Chondrocyte (in vitro differentiated cells): ENCODE measurements around the gene LOXL1. TPM values are rescaled to one million over a fixed set of nuclear protein-coding genes. Genes with fewer than 3 reads are reported as not detected.

Experiments used
- DNase-seq: peaks from one replicate; pipeline ENCODE4 v3.0.0; 2021; ENCODE audit warnings: mixed read lengths, low spot score
- H3K27ac Mint-ChIP-seq: one replicate; pipeline ENCODE4 v1.8.0; 2021; ENCODE audit warnings: mild to moderate bottlenecking, moderate library complexity, mixed read lengths; ENCODE audit not compliant: unreplicated experiment
- H3K27me3 Mint-ChIP-seq: 2 replicates; pipeline ENCODE4 v1.8.0; 2021; ENCODE audit warnings: low read depth, mixed read lengths
- H3K36me3 Mint-ChIP-seq: 2 replicates; pipeline ENCODE4 v1.8.0; 2021; ENCODE audit warnings: low read depth, mixed read lengths
- H3K4me1 Mint-ChIP-seq: 2 replicates; pipeline ENCODE4 v1.8.0; 2021; ENCODE audit warnings: low read depth, mild to moderate bottlenecking, mixed read lengths
- H3K4me3 Mint-ChIP-seq: one replicate; pipeline ENCODE4 v1.8.0; 2021; ENCODE audit warnings: mild to moderate bottlenecking, moderate library complexity, mixed read lengths; ENCODE audit not compliant: unreplicated experiment
- H3K9me3 Mint-ChIP-seq: 2 replicates; pipeline ENCODE4 v1.8.0; 2021; ENCODE audit warnings: low read depth, mixed read lengths
- total RNA-seq: library from RNA; stranded (reverse); gene quantifications from 3 replicates; pipeline ENCODE4 v1.2.1, GENCODE V29; 2021
- TF ChIP-seq, protein P1 (sequence below): fragments of 200-600 bp; sonication (generic); IDR thresholded peaks from 2 replicates; pipeline ENCODE4 v1.5.0; 2021; ENCODE audit warnings: antibody characterized with exemption, mild to moderate bottlenecking, moderate library complexity

Gene LOXL1
- total RNA-seq, 1 donor from 2014 or later, result 428 TPM

DNA sequence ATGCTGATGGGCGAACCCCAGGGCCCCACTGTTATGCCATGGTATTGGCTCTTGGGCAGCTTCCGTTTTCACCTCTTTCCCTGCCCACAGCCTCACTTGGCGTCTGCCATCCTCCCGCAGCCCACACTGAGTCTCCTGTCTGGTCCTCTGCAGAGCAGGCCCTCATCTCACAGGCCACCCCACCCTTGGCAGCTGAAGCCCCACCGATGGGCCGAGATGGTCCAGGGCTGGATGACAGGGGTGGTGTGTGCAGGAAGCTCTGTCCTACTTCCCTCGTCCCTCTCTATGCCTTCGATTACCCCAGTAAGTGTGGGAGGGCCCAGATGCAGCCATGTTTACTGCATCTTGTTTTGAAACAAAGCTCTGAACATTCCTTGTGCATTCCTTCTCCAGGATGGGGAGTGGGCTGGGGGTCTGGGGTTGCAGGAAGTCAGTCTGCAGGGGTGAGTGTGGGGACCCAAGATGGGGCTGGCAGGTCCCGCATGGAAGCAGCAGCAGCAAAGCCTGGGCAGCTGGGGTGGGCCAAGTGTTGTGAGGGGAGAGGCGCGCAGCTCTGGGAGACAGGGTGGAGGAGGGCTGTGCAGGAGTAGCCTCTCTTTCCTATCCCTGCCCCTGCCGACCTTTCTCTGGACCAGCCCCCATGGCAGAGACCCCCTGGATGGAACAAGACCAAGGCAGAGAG, 32.0 kb upstream of the LOXL1 start:
- Mint-ChIP-seq H3K4me1 (peaks cover 13% of the 10 kb centered on the region), H3K4me3 (no peak overlapping the region), H3K27ac (no peak overlapping the region), H3K36me3 (no peaks in the 10 kb centered on the region), H3K27me3 (peaks cover 17% of the 10 kb centered on the region), H3K9me3 (peaks cover 2% of the 10 kb centered on the region)
- TF ChIP-seq, protein P1, sequence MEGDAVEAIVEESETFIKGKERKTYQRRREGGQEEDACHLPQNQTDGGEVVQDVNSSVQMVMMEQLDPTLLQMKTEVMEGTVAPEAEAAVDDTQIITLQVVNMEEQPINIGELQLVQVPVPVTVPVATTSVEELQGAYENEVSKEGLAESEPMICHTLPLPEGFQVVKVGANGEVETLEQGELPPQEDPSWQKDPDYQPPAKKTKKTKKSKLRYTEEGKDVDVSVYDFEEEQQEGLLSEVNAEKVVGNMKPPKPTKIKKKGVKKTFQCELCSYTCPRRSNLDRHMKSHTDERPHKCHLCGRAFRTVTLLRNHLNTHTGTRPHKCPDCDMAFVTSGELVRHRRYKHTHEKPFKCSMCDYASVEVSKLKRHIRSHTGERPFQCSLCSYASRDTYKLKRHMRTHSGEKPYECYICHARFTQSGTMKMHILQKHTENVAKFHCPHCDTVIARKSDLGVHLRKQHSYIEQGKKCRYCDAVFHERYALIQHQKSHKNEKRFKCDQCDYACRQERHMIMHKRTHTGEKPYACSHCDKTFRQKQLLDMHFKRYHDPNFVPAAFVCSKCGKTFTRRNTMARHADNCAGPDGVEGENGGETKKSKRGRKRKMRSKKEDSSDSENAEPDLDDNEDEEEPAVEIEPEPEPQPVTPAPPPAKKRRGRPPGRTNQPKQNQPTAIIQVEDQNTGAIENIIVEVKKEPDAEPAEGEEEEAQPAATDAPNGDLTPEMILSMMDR, result no peak
- peak; percentile 80 for DNase-seq

DNA sequence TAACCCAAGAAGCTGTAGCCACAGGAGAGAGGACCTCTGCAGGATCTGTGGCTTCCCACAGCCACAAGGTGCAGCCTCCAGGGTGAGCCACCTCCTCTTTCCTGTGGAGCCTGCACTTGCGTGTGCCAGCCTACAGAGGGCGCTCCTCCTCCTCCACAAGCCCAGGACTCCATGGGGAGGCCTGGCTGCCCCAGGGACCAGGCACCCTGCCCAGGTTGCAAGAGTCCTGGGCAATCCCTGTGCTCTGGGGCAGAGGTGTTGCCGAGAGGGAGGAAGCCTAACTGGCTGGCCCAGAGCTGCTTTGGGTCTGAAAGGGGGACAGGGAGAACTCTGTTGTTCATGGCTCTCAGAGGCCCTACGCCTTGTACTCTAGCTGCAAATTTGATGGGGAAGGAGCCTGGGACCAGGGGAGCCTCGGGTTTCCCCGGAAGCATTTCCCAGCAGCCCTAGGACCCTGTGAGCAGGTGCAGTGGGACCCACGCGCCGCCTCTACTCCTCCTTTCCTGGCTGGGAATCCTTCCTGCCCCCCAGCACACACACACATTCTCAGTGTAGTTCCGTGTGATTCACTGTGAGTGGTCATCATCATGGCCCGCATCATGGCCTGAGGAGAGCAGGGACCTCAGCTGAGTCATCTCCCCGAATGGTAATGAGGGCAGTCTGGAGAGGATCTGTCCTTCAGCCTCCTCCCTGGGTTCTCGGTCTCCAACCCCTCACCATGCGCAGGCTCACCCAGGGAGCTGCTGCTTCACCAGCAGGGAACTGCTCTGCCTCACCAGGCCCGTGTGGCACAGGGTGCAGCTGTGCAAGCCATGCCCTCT, 28.6 kb upstream of the LOXL1 start:
- Mint-ChIP-seq H3K27me3 (no peaks in the 10 kb centered on the region), H3K4me1 (peaks cover 28% of the 10 kb centered on the region), H3K36me3 (no peaks in the 10 kb centered on the region), H3K27ac (peak overlapping the region; percentile 49), H3K4me3 (no peak overlapping the region), H3K9me3 (no peaks in the 10 kb centered on the region)
- TF ChIP-seq, protein P1, result peak; percentile 97
- peak; percentile 76 for DNase-seq

GRCh38 chr15:73899197-73900094, 26.8 kb upstream of the LOXL1 start:
- DNase-seq, result peak; percentile 43
- TF ChIP-seq, protein P1, result no peak

GRCh38 chr15:73900095-73900712, 26.1 kb upstream of the LOXL1 start:
- DNase-seq, result peak; percentile 68
- H3K36me3 Mint-ChIP-seq, result peaks cover 5% of the 10 kb centered on the region
- H3K4me3 Mint-ChIP-seq, result no peak overlapping the region
- TF ChIP-seq, protein P1, result no peak
- H3K27me3 Mint-ChIP-seq, result no peaks in the 10 kb centered on the region
- no peaks in the 10 kb centered on the region for H3K9me3 Mint-ChIP-seq
- peak overlapping the region; percentile 28 for H3K27ac Mint-ChIP-seq
- H3K4me1 Mint-ChIP-seq, result peaks cover 28% of the 10 kb centered on the region

More at GRCh38 chr15:73899197-73900094, 26.8 kb upstream of the LOXL1 start:
- peaks cover 28% of the 10 kb centered on the region for H3K4me1 Mint-ChIP-seq
- no peak overlapping the region for H3K27ac Mint-ChIP-seq
- H3K4me3 Mint-ChIP-seq, result no peak overlapping the region
- no peaks in the 10 kb centered on the region for H3K9me3 Mint-ChIP-seq
- peaks cover 2% of the 10 kb centered on the region for H3K36me3 Mint-ChIP-seq
- no peaks in the 10 kb centered on the region for H3K27me3 Mint-ChIP-seq
